GM20431 (cell line): ENCODE results near the gene AGPAT3.

Experiments
- in situ Hi-C: fragments of 300-500 bp; cut with MseI, MboI; formaldehyde crosslinking; loops from one replicate; pipeline ENCODE4 v1.15.0; 2020; ENCODE audit warnings: low sequenced_read_pairs; ENCODE audit not compliant: unreplicated experiment

AGPAT3 gene

DNA sequence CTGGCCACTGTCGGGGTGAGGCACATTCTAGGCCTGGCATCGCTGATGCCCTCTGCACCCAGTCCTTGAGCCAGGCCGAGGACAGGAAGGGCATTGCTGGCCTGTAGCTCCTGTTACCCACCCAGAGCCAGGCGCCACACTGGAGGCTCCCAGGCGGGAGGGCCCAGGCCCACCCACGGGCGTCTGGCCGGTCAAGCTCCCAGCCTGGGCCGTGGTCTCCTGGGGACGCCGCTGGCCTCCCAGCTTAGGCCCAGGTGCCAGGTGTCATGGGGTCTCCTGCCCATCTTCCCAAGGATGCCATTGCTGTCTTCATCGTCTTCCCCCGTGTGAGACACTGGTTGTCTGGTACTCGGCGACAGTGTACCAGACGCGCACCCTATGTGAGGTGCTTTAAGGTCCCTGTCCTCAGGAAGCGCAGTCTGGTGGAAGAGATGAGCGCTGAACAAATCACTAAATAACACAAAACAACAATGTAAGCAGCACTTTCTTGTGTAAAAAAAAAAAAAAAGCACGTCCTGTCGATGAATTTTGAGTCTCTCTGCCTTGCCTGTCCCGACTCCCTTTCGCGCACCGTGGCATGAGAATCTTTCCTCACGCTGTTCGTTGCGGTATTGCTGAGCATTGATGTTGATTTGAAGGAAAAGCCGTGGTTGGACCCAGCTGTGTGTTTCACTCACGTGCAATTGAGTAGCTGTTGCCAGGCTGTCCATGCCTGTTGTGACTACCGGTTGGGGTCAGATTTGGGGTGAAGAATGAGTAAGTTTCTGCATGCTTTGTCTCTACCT, 120.1 kb downstream of the AGPAT3 start:
- in situ Hi-C loops, result loop anchor here (10.0 kb wide), 1 partner anchor 160 kb away; no protein-coding TSS in a partner anchor

- in situ Hi-C loops, result loop anchor here (10.0 kb wide), 1 partner anchor 161 kb away; no protein-coding TSS in a partner anchor
Observed at GRCh38 chr21:43985690-43986251, 120.7 kb downstream of the AGPAT3 start.

DNA sequence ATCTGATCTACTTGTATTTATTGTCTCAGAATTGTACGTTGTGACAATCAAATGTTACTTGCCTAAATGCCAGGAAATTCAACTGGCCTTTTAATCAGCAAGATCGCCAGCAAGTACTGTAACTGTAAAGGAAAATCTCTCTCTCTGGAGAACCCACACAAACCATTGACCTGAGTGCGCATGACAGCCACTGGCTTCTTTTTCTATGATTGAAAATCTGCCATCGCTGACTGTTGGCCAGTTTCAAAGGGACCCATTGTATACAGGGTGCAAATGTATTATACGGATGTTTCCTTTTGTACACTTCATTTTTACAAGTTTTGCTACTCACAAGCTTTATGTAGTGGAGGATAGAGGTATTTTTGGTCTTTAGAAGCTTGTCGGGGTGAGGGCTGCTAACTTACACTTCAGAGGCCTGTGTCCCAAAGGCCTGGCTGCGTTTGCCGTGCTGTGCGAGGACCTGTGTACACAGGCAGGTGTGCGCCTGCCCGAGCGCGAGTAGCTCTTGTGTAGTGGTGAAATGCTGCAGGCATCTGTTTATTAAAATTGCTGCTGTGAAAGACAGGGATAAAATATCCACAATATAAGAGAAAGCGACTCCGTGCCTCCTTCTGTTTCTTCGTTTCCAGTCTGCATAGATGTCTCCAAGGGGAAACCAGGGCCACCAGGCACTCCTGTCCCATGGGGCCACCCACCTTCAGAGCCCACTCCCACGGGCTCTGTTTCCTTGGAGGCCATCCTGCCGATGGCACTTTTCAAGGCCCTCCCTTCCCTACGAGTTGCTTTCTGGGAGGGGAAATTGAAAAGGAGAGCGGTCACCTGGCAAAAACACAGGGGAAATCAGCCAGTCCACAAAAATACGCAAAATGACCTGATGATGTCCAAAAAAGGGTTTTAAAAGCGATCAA, 121.8 kb downstream of the AGPAT3 start:
- in situ Hi-C loops, result loop anchor here (10.0 kb wide), 1 partner anchor 162 kb away; no protein-coding TSS in a partner anchor

GRCh38 chr21:43987509-43987908, 122.5 kb downstream of the AGPAT3 start:
- in situ Hi-C loops, result loop anchor here (10.0 kb wide), 1 partner anchor 163 kb away; no protein-coding TSS in a partner anchor

GRCh38 chr21:43988016-43988415, 123.0 kb downstream of the AGPAT3 start:
- in situ Hi-C loops, result loop anchor here (10.0 kb wide), 1 partner anchor 163 kb away; no protein-coding TSS in a partner anchor

GRCh38 chr21:43988506-43989230, 123.6 kb downstream of the AGPAT3 start:
- in situ Hi-C loops, result loop anchor here (10.0 kb wide), 1 partner anchor 164 kb away; no protein-coding TSS in a partner anchor

DNA sequence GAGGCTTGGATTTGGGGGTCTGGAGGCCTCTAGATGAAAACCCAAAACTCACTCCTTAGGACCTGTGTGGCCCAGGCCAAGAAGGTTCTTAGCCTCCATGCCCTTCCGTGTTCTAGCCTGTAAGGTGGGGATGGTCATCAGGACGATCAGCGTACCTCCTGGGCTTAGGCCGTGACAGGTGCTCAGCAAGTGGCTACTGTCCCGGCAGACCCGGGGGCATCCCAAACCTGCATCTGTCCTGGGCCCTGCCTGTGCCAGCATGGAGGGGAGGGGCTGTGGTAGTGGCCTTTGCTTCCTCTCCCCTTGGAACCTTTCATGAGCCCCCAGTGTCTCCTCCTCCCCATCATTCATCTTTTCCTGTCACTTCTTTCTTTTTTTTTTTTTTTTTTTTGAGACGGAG, 124.4 kb downstream of the AGPAT3 start:
- in situ Hi-C loops, result loop anchor here (10.0 kb wide), 1 partner anchor 165 kb away; no protein-coding TSS in a partner anchor

DNA sequence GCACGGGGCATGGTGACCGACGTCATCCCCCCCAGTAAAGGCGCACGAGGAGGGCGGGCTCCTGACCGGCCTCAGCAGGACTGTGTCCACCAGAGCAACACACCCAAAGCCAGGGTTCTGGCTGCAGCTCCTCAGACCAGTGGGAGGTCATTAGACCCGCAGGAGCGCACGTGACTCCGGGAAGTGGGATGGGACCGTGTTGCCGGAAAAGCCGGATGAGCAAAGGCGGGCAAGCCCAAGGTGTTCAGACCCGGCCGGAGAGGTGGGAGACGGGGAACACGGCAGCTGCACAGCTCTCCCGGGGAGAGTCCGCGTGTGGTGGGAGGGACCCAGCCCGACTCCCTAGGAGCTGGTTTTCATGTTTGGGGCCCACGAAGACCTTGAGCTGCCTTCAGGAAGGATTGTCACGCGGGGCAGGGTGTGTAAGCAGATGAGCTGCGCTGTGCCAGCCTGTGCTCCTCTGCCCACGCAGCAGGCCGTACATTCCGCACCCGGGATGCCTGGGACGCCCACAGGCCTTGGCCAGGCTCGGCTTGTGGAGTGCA, 126.5 kb downstream of the AGPAT3 start:
- in situ Hi-C loops, result no loop called here

GRCh38 chr21:43992121-43992520, 127.1 kb downstream of the AGPAT3 start:
- in situ Hi-C loops, result no loop called here

- in situ Hi-C loops, result no loop called here
Observed at GRCh38 chr21:43993420-43993934, 128.5 kb downstream of the AGPAT3 start.

GRCh38 chr21:43994085-43994484, 129.1 kb downstream of the AGPAT3 start:
- in situ Hi-C loops, result no loop called here

- in situ Hi-C loops, result no loop called here
Observed at GRCh38 chr21:43994646-43995045, 129.6 kb downstream of the AGPAT3 start.

- in situ Hi-C loops, result no loop called here
Observed at GRCh38 chr21:43995521-43996105, 130.6 kb downstream of the AGPAT3 start.

DNA sequence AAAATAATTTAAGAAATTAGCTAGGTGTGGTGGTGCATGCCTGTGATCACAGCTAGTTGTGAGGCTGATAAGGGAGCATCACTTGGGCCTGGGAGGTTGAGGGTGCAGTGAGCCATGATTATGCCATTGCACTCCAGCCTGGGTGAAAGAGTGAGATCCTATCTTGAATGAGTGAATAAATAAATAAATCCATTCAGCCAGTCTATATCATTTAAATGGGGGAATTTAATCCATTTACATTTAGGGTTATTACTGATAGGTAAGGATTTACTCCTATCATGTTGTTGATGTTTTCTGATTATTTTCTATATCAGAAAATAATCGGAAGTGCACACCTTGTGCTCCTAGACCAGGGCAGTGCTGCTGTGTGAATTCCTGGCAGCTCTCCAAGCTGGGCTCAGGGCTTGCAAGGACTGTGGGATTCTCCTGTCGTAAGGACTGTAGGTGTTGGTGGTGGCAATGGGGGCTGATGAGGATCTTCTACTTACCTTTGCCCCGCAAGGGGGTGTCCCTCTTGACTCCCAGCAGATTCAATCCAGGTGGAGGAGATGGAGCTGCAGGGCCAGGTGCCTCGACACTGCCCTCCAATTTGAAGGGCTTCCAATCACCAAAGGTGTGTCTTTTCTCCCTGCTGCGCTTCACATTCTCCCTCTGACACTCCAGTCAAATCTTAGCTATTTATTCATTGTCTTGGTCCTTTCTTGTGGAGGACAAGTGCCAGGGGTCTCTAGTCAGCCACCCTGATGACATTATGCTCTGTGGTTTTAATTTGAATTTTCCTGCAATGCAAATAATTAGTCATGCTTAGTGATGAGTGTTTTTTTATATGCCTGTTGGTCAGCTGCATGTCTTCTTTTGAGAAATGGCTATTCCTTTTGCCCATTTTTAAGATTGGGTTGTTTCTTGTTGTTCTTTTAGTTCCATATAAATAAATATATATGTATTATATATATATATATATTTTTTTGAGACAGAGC, 133.0 kb downstream of the AGPAT3 start:
- in situ Hi-C loops, result no loop called here

GRCh38 chr21:44000360-44000759, 135.3 kb downstream of the AGPAT3 start:
- in situ Hi-C loops, result no loop called here

GRCh38 chr21:44002511-44002910, 137.5 kb downstream of the AGPAT3 start:
- in situ Hi-C loops, result no loop called here

DNA sequence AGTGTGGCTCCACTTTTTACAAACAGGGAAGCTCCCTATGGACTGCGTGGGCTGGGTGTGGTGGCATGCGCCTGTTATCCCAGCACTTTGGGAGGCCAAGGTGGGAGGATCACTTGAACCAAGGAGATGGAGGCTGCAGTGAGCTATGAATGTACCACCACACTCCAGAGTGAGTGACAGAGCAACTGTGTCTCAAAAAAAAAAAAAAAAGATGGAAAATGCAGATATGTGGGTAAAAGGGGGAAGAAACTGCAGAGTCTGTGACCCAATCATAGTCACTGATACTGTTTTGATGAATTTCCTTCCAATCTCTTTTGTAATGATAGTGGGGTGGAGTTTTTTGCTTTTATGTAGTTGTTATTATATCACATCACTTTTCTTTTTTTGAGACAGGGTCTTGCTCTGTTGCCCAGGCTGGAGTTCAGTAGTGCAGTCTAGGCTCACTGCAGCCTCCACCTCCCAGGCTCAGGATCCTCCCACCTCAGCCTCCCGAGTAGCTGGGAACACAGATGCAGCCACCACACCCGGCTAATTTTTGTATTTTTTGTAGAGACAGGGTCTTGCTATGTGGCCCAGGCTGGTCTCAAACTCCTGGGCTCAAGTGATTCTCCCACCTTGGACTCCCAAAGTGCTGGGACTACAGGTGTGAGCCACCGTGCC, 138.4 kb downstream of the AGPAT3 start:
- in situ Hi-C loops, result no loop called here
